ENCODE measurements around the gene RPIA. TPM values are rescaled to one million over a fixed set of nuclear protein-coding genes. Genes with fewer than 3 reads are reported as not detected.

Gene RPIA
- polyA plus RNA-seq, 3 donors: 30.0 to 34.0 (median 33.7) TPM

Other genes starting within 250 kb of the RPIA start
- gene FOXI3, start 239.0 kb upstream of the RPIA start, polyA plus RNA-seq (ENCODE audit: insufficient read length in 3 of 3): under 1 TPM; 0.11 to 0.17 (median 0.12) TPM
- gene EIF2AK3, start 64.2 kb upstream of the RPIA start, polyA plus RNA-seq (ENCODE audit: insufficient read length in 3 of 3): 10 to 100 TPM; 26.0 to 29.4 (median 28.5) TPM